HG03575 (cell line): ENCODE measurements around the gene TMPRSS11E.
"Not testable (repeated sequence)": the region's sequence is repeated elsewhere in the genome, so short reads cannot be mapped to it uniquely, and the experiment has no call there.

Source experiments
- ATAC-seq: cut with Tn5 transposase; IDR thresholded peaks from one replicate; pipeline ENCODE4 v1.9.1; 2021; ENCODE audit not compliant: unreplicated experiment, insufficient number of reproducible peaks, low FRiP score; ENCODE audit errors: extremely low read depth

Gene TMPRSS11E, protein sequence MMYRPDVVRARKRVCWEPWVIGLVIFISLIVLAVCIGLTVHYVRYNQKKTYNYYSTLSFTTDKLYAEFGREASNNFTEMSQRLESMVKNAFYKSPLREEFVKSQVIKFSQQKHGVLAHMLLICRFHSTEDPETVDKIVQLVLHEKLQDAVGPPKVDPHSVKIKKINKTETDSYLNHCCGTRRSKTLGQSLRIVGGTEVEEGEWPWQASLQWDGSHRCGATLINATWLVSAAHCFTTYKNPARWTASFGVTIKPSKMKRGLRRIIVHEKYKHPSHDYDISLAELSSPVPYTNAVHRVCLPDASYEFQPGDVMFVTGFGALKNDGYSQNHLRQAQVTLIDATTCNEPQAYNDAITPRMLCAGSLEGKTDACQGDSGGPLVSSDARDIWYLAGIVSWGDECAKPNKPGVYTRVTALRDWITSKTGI

DNA sequence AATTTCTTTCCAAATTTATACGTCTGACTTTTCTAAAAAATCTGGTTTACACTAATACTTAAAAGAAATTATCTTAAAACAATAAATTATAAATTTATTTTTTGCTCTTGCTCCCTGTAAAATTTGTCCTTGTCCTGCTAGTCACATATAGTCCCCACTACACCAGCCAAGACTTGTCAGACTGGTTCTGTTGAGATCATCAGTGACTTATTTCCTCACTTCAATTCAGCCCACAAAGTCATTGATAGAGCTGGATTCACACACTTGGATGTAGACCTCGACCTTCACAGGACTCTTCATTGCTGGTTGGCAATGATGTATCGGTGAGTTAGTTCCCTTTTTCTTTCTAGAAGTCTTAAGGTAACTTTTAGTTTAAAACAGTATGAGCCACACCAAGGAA is at the start of gene TMPRSS11E:
TMPRSS11E (plus strand) TSS at position 263 of the 400 bp plus-strand sequence; CDS start at position 313, 50 bp downstream.
- no peak for ATAC-seq

DNA sequence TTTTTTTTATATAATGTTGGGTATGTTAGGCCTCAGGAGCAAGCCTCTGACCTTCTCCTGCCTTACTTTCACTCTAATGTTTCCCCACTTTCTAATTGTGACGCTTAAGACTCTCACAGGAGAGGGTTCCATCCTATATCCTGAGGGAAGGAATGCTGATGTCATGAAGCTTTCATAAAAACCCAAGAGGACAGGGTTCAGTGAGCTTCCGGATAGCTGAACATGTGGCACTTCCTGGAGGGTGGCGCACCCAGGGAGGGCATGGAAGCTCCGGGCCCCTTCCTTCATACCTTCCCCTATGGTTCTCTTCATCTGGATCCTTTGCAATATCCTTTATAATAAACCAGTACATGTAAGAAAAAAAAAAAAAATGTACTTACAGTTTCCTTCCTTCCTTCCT is 48.0 kb upstream of the TMPRSS11E start:
- ATAC-seq = no peak

DNA sequence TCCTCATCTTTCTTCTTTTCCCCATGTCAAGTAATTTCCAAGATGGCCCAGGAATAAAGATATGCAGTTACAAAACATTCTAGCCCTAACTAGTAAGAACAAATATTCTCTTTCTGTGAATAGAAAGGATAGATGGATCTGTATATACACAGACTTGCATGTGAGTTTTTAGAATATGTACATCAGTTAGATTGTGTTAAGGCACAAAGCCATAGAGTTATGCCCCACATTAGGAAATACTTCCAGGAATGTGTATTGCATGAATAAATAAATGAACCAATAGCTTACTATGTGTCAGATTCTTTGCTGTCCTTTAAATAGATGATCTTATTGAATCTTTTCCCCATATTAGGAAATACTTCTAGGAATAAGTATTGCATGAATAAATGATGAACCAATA is 46.0 kb upstream of the TMPRSS11E start:
- ATAC-seq = no peak

DNA sequence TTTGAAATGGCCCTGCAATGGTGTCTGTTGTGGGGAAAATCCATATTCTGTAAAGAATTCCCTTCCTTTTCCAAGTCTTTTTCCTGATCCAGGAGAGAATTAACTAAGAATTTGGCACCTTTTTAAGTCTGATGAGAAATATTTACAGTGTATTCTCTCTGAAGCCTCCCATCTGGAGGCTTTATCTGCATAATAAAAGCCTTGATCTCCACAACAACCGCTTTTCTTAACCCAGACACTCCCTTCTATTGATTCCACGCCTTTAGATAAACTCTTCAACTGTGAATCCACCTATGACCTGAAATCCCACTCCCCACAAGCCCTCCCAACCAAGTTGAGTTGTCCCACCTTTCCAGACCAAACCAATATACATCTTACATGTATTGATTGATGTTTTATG is 43.1 kb upstream of the TMPRSS11E start:
- no peak for ATAC-seq

DNA sequence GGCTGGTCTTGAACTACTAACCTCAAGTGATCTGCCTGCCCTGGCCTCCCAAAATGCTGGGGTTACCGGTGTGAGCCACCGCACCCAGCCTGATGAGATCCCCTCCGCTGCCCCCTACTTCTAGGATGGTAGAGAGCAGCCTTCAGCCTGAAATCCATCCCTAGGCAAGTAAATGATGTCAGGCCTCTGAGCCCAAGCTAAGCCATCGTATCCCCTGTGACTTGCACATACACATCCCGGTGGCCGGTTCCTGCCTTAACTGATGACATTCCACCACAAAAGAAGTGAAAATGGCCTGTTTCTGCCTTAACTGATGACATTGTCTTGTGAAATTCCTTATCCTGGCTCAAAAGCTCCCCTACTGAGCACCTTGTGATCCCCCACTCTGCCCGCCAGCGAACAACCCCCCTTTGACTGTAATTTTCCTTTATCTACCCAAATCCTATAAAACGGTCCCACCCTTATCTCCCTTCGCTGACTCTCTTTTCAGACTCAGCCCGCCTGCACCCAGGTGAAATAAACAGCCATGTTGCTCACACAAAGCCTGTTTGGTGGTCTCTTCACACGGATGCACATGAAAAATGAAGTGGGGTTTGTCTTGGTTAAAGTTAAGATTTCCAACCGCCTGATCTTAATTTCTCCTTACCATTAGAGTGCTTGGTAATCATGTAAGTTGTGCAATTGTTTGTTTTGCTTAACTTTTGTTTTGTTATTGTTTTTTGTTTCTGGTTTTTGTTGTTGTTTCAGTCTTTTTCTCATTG is 41.4 kb upstream of the TMPRSS11E start:
- ATAC-seq = not testable (repeated sequence)

DNA sequence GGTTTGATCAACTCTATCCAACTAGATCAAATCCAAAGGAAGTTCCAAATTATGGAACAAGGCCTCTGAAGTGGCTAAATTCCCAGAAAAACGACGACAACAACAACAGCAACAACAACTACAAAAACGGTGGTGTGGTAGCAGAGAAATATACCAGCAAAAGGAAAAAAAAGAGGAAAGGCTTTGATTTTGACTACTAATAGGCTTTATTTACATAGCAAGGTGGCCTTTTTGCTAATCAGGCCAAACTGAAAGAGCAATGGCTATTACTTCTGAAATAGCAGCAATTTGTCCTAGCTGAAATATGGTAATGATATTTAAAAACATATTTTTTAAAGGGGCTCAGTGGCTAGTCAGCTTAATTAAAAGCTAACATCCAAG is 40.8 kb upstream of the TMPRSS11E start:
- no peak for ATAC-seq

DNA sequence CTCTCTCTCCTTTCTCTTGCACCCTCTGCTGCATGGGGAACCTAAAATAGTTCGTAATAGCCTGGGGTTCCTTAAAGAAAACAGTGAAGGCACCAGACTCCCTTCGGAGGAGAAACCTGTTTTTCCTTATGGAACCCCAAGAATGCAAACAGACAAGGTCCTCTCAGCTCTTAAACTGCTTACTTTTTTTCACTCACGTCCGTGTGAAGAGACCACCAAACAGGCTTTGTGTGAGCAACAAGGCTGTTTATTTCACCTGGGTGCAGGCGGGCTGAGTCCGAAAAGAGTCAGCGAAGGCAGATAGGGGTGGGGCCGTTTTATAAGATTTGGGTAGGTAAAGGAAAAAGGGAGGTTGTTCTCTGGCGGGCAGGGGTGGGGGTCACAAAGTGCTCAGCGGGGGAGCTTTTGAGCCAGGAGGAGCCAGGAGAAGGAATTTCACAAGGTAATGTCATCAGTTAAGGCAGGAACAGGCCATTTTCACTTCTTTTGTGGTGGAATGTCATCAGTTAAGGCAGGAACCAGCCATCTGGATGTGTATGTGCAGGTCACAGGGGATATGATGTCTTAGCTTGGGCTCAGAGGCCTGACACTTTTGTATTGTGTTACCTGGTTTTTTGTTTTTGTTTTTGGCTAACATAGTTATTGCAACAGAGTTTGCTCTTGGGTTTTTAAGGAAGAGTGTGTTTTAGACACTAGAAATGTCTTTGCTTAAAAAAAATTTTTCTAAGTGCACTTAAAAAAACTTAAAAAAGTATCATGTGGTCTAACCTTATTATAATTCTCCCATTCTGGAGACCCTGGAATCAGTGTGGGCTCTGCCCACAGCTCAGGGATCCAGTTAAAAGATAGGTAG is 40.0 kb upstream of the TMPRSS11E start:
- not testable (repeated sequence) for ATAC-seq

DNA sequence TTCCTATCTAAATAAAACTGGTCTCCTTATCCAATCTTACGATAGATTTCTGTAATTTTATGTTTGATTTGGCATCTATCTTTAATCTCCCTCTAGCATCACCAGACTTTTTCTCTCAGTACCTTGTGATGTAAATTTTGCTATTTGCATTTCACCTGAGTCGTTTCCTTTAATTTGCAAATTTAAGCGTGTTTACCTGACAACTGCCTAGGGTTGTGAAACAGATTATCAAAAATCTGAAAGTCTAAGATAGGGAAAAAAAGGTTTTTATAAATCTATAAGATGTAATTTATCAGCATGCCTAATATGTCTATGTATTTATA is 39.4 kb upstream of the TMPRSS11E start:
- no peak for ATAC-seq

DNA sequence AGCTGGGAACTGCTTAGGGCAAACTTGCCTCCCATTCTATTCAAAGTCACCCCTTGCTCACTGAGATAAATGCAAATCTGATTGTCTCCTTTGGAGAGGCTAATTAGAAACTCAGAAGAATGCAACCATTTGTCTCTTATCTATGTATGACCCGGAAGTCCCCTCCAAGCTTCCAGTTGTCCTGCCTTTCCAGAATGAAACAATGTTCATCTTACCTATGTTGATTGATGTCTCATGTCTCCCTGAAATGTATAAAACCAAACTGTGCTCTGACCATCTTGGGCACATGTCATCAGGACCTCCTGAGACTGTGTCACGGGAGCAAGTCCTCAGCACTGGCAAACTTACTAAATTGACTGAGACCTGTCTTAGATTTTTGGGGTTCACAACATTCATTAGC is 37.1 kb upstream of the TMPRSS11E start:
- no peak for ATAC-seq

DNA sequence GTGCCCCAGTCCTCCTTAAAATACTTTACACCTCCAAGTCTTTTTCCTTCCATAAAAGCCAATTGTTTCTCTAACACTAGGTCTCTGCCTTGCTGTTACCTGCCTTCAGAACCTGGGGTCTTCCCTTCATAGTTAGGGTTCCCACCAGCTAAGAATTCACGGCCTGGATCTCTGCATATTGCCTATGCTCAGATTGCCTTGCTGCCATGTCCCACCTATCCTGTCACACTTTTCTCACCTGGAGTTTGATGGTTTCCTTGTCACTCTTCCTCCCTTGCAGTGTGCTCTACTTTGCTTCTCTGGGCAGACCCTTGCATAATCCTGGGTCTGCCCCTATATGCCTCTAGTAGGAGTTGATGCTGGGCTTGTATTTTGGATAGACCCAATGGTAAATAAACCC is 36.6 kb upstream of the TMPRSS11E start:
- ATAC-seq = no peak

DNA sequence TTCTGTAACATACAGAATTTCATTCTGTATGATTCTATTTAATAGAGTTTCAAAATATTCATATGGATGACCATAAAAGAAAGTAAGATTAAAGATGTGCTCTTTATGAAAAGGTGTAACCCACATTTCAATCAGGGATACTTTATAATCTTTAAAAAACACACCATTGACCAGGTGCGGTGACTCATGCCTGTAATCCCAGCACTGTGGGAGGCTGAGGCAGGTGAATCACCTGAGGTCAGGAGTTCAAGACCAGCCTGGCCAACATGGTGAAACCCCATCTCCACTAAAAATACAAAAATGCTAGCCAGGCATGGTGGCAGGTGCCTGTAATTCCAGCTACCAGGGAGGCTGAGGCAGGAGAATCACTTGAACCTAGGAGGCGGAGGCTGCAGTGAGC is 35.2 kb upstream of the TMPRSS11E start:
- not testable (repeated sequence) for ATAC-seq

DNA sequence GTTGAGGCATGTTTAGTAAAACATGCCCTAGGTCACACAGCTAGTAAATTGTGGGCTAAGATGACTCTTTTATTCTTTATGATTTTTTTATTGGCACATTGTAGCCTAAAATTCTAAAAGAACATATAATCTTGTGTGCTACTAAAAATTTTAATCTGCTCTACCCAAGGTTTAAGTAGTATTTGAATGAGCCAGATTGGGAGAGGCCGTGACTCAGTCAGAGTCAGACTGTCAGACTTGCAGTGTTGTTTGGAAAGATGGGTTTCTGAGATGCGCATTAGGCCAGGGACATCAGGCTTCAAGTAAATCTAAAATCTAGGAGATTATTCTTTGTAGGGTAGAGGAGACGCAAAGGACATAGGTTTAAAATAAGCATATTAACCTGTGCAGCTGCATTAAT is 30.7 kb upstream of the TMPRSS11E start:
- no peak for ATAC-seq

DNA sequence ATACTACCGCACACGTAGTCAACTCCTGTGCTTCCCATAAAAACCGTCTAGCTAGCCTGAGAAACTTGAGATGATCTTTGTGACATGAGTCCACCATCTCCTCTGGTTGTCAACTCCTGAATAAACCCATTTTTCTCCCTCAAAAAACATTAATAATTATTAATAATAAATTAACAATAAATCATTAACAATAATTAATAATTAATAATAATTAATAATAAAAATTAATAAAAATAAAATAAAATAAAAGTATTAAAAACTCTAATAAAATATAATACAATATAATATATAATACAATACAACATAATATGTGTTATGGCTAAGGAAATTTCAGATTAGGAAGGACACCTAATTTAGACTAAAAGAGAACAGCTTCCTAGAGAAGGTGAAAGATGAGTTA is 20.7 kb upstream of the TMPRSS11E start:
- ATAC-seq = no peak

DNA sequence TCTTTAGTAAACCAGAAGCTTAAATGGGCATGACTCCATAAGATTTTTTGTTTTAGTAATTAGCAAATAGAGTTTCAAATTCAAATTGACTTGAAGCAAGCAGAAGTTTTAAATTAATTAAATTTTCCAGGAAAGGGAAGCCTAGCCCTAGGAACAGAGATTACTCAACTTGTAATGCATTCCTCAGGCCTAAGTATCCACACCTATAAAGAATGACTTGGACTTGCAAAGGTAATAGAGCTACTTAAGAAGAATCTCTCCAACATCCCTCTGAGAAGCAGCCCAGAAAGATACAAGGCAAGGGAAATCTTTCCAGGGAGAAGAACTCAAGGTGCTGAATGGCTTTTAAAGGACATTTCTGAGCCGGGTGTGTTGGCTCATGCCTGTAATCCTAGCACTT is 16.9 kb upstream of the TMPRSS11E start:
- no peak for ATAC-seq

DNA sequence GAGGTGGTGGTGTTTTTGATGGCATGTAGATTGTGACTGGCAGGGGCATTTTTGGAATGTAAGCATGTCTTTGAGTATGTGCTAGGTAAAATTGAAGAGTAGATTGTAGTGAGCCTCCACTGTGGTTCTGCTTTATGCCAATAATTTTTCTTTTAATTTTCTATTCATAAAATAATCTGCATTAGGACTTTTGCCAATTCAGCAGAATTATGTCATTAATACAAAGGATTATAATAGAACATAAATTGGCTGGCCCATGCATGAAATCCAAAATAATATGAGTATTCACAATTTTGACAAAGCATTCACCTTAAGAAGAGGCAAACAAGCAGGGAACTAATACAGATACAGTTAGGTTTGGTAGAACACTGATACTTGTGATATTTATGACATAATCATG is 14.9 kb upstream of the TMPRSS11E start:
- ATAC-seq = no peak

DNA sequence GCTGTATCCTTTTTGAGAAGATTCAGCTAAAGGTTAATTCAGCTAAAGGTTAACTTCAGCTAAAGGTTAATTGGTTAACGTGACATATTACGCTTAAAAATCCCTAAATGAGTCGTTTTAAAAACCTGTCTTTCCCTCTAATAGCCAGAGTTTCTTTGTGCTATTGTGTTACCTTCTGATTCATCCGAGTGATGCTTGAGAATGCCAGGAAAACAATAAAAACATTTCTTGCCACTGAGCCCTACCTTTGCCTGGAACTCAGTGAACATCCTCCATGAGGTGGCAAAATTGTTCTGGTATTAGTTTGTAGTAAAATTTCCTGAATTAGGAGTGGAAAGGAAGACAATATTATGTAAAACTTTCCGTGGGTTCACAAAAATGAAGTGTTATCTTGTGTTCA is 13.7 kb upstream of the TMPRSS11E start:
- no peak for ATAC-seq

DNA sequence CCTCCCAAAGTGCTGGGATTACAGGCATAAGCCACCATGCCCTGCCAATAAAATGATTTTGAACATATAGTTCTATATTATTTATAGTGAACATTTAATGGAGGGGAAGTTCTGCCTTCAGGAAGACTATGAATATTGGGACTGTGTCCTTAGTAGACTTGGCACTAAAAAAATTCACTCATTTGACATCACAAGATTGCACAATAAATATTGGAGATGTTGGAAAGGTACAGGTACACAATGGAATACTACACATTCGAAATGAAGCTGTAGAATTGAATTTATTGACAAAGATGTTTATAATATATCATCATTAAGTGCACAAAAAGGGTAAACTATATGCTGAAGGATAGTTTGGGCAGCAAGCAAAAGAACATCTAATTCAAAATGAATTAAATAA is 13.0 kb upstream of the TMPRSS11E start:
- ATAC-seq = no peak

DNA sequence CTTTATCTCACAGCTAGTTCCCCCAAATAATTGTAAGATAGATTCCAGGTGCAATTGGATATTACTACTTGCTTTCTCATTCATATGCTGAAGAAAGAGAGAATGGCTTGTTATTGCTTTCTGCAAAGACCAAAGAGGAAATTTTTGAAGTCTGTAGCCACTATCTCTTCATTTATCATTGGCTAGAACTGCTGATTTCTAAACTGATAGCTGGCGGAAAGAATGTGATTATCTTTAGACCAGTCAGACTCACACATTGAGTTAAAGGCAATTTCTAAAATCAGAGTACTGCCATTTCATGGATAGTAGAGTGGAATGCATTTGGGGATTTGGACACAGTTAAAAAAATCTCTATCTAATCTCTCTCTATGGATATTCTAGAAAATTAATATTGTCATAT is 12.4 kb upstream of the TMPRSS11E start:
- ATAC-seq = no peak

DNA sequence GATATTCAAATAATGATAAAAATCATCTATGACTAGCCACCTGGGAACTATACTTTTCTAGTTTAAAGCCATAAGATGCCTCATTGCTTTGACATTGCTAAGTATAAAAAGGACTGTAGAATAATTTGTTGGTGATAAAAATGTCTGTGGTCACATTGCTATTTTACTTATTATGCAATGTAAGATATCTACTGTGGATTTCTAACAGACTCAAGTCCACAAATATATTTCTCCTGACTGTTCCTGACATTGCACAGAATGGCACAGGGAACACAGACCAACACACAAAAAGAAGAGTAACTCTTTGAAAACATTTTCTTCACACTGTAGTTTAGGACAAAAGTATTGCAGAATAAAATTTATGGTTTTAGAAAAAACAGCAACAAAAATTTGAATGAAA is 2.2 kb upstream of the TMPRSS11E start:
- ATAC-seq = no peak
